Loucy (cell line): ENCODE measurements around the gene ZNF423.

ENCODE experiments used
- H2AFZ ChIP-seq: fragments of 200-600 bp; sonication (generic); 2 replicates; pipeline ENCODE4 v1.6.0; 2016; ENCODE audit warnings: antibody characterized with exemption, mild to moderate bottlenecking, low read length, moderate library complexity
- H3F3A ChIP-seq: fragments of 200-600 bp; 2 replicates; pipeline ENCODE4 v1.6.0; 2016; ENCODE audit warnings: antibody characterized with exemption, low read depth, mild to moderate bottlenecking
- H3K27me3 ChIP-seq: fragments of 200-600 bp; sonication (generic); 2 replicates; pipeline ENCODE4 v1.6.1; 2014; ENCODE audit warnings: low read length, mild to moderate bottlenecking; ENCODE audit not compliant: insufficient read depth, poor library complexity, severe bottlenecking
- H3K36me3 ChIP-seq: fragments of 200-600 bp; sonication (generic); 2 replicates; pipeline ENCODE4 v1.6.1; 2016; ENCODE audit warnings: low read length; ENCODE audit not compliant: insufficient read depth
- H3K4me1 ChIP-seq: fragments of 200-600 bp; sonication (generic); 2 replicates; pipeline ENCODE4 v1.5.1; 2014; ENCODE audit warnings: low read length, mild to moderate bottlenecking; ENCODE audit not compliant: insufficient read depth, poor library complexity, severe bottlenecking
- H3K4me2 ChIP-seq: fragments of 200-600 bp; sonication (generic); 2 replicates; pipeline ENCODE4 v1.6.0; 2014; ENCODE audit warnings: antibody characterized with exemption, low read length, low read depth, mild to moderate bottlenecking; ENCODE audit not compliant: poor library complexity, severe bottlenecking
- H3K4me3 ChIP-seq: fragments of 200-600 bp; sonication (generic); 2 replicates; pipeline ENCODE4 v1.5.1; 2014; ENCODE audit warnings: low read length, mild to moderate bottlenecking, mixed read lengths; ENCODE audit not compliant: poor library complexity, severe bottlenecking
- H3K79me2 ChIP-seq: fragments of 200-600 bp; sonication (generic); 2 replicates; pipeline ENCODE4 v1.6.1; 2014; ENCODE audit warnings: low read length; ENCODE audit not compliant: insufficient read depth
- H3K9ac ChIP-seq: fragments of 200-600 bp; sonication (generic); 2 replicates; pipeline ENCODE4 v1.6.0; 2014; ENCODE audit warnings: mild to moderate bottlenecking, low read depth, low read length, moderate library complexity; ENCODE audit not compliant: poor library complexity, severe bottlenecking
- H3K9me2 ChIP-seq: fragments of 200-600 bp; sonication (generic); replicated peaks from 2 replicates; pipeline ENCODE4 v1.6.1; 2016; ENCODE audit warnings: low read depth, low read length, mixed read lengths
- H3K9me3 ChIP-seq: fragments of 200-600 bp; sonication (generic); 2 replicates; pipeline ENCODE4 v1.6.1; 2014; ENCODE audit warnings: mild to moderate bottlenecking, antibody characterized with exemption, low read length, low read depth; ENCODE audit not compliant: insufficient read depth
- H4K20me1 ChIP-seq: fragments of 200-600 bp; sonication (generic); 2 replicates; pipeline ENCODE4 v1.6.0; 2014; ENCODE audit warnings: antibody characterized with exemption, low read length, mild to moderate bottlenecking; ENCODE audit not compliant: insufficient read depth, poor library complexity, severe bottlenecking
- EZH2phosphoT487 ChIP-seq: fragments of 200-600 bp; IDR thresholded peaks from 2 replicates; pipeline ENCODE4 v1.6.1; 2018; ENCODE audit warnings: antibody characterized with exemption, mild to moderate bottlenecking, moderate library complexity, borderline replicate concordance
- TF ChIP-seq, protein P1 (sequence below): fragments of 200-600 bp; sonication (generic); conservative IDR thresholded peaks from 2 replicates; pipeline ENCODE4 v1.5.1; 2014; ENCODE audit warnings: mild to moderate bottlenecking, antibody characterized with exemption, low read length

ZNF423 gene

DNA sequence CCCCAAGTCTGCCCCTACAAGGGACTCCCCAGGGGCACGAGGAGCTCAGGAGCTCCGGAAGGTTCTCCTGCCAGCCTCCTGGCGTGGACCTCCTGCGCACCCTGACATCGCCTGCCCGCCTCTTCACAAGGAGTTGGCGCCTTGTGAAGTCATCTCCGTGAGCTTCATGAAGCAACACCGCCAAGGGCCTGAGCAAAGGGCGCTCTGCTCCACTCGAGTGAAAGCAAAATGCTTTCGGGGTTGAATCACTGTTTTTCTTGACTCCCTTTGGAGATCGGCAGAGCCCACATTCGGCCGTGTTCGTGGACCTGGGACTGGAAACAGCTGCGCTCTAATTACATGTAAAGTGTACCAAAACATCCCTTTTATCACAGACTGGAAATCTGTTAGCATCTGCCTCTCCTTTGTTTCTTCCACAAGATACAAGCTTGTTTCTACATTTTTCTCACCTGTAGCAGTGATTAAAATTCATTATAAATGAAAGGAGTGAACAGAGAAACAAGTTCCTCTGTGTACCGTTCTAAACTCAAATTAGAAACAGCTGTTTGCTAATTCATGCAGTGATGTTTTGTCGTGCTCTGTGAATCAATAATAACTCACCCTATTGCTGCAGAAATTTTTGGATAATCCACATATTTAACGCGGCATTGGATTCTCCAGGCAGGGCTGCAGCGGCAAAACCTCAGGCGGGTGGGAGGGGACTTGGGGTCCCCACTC lies 203.3 kb downstream of the ZNF423 start:
- Histone ChIP-seq H3K4me1 (peaks cover 4% of the 10 kb centered on the region), H3K4me3 (no peak overlapping the region), H3K9ac (no peak overlapping the region), H3K9me3 (peaks cover 9% of the 10 kb centered on the region; the same call in 1 of the 2 replicates), H3F3A (no peaks in the 10 kb centered on the region), H4K20me1 (no peaks in the 10 kb centered on the region), H3K27me3 (no peaks in the 10 kb centered on the region), H3K9me2 (no peaks in the 10 kb centered on the region), H3K36me3 (no peaks in the 10 kb centered on the region), H2AFZ (no peak overlapping the region), H3K4me2 (no peak overlapping the region), H3K79me2 (no peaks in the 10 kb centered on the region)
- TF ChIP-seq EZH2phosphoT487 = no peak
- TF ChIP-seq, protein P1, sequence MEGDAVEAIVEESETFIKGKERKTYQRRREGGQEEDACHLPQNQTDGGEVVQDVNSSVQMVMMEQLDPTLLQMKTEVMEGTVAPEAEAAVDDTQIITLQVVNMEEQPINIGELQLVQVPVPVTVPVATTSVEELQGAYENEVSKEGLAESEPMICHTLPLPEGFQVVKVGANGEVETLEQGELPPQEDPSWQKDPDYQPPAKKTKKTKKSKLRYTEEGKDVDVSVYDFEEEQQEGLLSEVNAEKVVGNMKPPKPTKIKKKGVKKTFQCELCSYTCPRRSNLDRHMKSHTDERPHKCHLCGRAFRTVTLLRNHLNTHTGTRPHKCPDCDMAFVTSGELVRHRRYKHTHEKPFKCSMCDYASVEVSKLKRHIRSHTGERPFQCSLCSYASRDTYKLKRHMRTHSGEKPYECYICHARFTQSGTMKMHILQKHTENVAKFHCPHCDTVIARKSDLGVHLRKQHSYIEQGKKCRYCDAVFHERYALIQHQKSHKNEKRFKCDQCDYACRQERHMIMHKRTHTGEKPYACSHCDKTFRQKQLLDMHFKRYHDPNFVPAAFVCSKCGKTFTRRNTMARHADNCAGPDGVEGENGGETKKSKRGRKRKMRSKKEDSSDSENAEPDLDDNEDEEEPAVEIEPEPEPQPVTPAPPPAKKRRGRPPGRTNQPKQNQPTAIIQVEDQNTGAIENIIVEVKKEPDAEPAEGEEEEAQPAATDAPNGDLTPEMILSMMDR = no peak

GRCh38 chr16:49651996-49652395 lies 203.9 kb downstream of the ZNF423 start:
- Histone ChIP-seq H3K36me3 (no peaks in the 10 kb centered on the region), H2AFZ (no peak overlapping the region), H3K9me2 (no peaks in the 10 kb centered on the region), H3K27me3 (no peaks in the 10 kb centered on the region), H3K4me2 (no peak overlapping the region), H3K9me3 (peaks cover 14% of the 10 kb centered on the region; the same call in 1 of the 2 replicates), H3K4me1 (peaks cover 4% of the 10 kb centered on the region), H4K20me1 (no peaks in the 10 kb centered on the region), H3K79me2 (no peaks in the 10 kb centered on the region), H3K9ac (no peak overlapping the region), H3K4me3 (no peak overlapping the region), H3F3A (no peaks in the 10 kb centered on the region)
- TF ChIP-seq, protein P1 = no peak
- no peak for TF ChIP-seq EZH2phosphoT487

- H3K4me1 ChIP-seq = peaks cover 4% of the 10 kb centered on the region
- H4K20me1 ChIP-seq = no peaks in the 10 kb centered on the region
These were observed 204.7 kb downstream of the ZNF423 start for GRCh38 chr16:49651226-49651625.

More at GRCh38 chr16:49651226-49651625, 204.7 kb downstream of the ZNF423 start:
- no peak overlapping the region for H3K4me2 ChIP-seq
- H3F3A ChIP-seq = no peaks in the 10 kb centered on the region
- no peaks in the 10 kb centered on the region for H3K9me2 ChIP-seq
- H3K79me2 ChIP-seq = no peaks in the 10 kb centered on the region
- no peak overlapping the region for H3K9ac ChIP-seq
- no peak overlapping the region for H2AFZ ChIP-seq
- H3K36me3 ChIP-seq = no peaks in the 10 kb centered on the region
- no peaks in the 10 kb centered on the region for H3K27me3 ChIP-seq
- peaks cover 14% of the 10 kb centered on the region; the same call in 1 of the 2 replicates for H3K9me3 ChIP-seq
- H3K4me3 ChIP-seq = no peak overlapping the region
- TF ChIP-seq EZH2phosphoT487 = no peak
- TF ChIP-seq, protein P1 = no peak
